ENCODE data around the gene CFAP68.

DNA sequence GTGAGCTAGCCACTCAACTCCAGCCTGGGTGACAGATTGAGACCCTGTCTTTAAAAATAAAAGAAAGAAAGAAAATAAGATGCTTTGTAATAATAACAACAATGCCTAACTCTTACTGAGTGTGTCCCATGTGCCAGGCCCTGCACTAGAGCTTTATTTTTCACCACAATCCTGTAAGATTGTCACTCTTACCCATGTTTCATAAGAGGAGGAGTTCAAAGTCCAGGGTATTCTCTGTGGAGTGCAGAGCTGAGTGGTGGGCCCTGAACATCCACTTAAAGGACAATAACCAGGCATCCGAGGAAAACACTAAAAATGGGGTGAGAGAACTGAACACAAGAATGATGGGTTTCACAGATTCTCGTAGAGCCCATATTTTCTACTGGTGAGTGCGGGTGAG lies 38.4 kb downstream of the CFAP68 start:
- TF ChIP-seq MTA1 (IDR thresholded peaks at IDR 0.05; ENCODE audit: borderline replicate concordance) (no peak), ZKSCAN8 (CRISPR knock-in tag; IDR thresholded peaks at IDR 0.05) (no peak), BRD4 (IDR thresholded peaks at IDR 0.05) (no peak), CEBPB (tag; IDR thresholded peaks at IDR 0.05) (no peak), HDAC2 (IDR thresholded peaks at IDR 0.05) (no peak), POLR2AphosphoS5 (IDR thresholded peaks at IDR 0.05; ENCODE audit: control insufficient read depth, insufficient read depth, low read depth, low read length) (no peak), TCF7L2 (IDR thresholded peaks at IDR 0.05; ENCODE audit: low read depth, low read length) (no peak), SMARCA5 (IDR thresholded peaks at IDR 0.05) (no peak), LCOR (CRISPR knock-in tag; IDR thresholded peaks at IDR 0.05) (no peak), HBP1 (CRISPR knock-in tag; IDR thresholded peaks at IDR 0.05) (no peak)
- TF ChIP-seq, protein P1, sequence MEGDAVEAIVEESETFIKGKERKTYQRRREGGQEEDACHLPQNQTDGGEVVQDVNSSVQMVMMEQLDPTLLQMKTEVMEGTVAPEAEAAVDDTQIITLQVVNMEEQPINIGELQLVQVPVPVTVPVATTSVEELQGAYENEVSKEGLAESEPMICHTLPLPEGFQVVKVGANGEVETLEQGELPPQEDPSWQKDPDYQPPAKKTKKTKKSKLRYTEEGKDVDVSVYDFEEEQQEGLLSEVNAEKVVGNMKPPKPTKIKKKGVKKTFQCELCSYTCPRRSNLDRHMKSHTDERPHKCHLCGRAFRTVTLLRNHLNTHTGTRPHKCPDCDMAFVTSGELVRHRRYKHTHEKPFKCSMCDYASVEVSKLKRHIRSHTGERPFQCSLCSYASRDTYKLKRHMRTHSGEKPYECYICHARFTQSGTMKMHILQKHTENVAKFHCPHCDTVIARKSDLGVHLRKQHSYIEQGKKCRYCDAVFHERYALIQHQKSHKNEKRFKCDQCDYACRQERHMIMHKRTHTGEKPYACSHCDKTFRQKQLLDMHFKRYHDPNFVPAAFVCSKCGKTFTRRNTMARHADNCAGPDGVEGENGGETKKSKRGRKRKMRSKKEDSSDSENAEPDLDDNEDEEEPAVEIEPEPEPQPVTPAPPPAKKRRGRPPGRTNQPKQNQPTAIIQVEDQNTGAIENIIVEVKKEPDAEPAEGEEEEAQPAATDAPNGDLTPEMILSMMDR (IDR thresholded peaks at IDR 0.05 in 2 of 3, conservative IDR thresholded peaks at IDR 0.05 in 1 of 3; ENCODE audit: insufficient read depth in 2 of 3, low read depth in 1 of 3, low read length in 3 of 3): no peak
- TF ChIP-seq, protein P2, sequence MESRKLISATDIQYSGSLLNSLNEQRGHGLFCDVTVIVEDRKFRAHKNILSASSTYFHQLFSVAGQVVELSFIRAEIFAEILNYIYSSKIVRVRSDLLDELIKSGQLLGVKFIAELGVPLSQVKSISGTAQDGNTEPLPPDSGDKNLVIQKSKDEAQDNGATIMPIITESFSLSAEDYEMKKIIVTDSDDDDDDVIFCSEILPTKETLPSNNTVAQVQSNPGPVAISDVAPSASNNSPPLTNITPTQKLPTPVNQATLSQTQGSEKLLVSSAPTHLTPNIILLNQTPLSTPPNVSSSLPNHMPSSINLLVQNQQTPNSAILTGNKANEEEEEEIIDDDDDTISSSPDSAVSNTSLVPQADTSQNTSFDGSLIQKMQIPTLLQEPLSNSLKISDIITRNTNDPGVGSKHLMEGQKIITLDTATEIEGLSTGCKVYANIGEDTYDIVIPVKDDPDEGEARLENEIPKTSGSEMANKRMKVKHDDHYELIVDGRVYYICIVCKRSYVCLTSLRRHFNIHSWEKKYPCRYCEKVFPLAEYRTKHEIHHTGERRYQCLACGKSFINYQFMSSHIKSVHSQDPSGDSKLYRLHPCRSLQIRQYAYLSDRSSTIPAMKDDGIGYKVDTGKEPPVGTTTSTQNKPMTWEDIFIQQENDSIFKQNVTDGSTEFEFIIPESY (CRISPR knock-in tag; IDR thresholded peaks at IDR 0.05): no peak
